SU-DHL-6 (cell line): ENCODE data around the gene UBE2E2.

ENCODE experiments used
- CTCF ChIP-seq: fragments of 200-600 bp; sonication (generic); IDR thresholded peaks from one replicate; pipeline ENCODE4 v1.5.1; 2017; ENCODE audit warnings: antibody characterized with exemption, mild to moderate bottlenecking, low read length, moderate library complexity; ENCODE audit not compliant: insufficient read depth, poor library complexity, severe bottlenecking
- EZH2phosphoT487 ChIP-seq: fragments of 200-600 bp; sonication (generic), shearing (Covaris generic); conservative IDR thresholded peaks from 2 replicates; pipeline ENCODE4 v1.6.1; 2018; ENCODE audit warnings: mild to moderate bottlenecking, antibody characterized with exemption, low read length, moderate library complexity, mixed read lengths

GRCh38 chr3:23244324-23245041, 41.4 kb downstream of the UBE2E2 start:
- TF ChIP-seq CTCF, result no peak
- TF ChIP-seq EZH2phosphoT487, result no peak
